Small intestine (tissue), 7 donors: Measurements from ENCODE around the gene RGS6. TPM values are rescaled to one million over a fixed set of nuclear protein-coding genes. Genes with fewer than 3 reads are reported as not detected.

Experiments
- DNase-seq, 2 donors: peaks; one replicate each; pipeline versions ENCODE4 v3.0.0 to v3.0.0-alpha.2; 2013
- FAIRE-seq: peaks from 2 replicates; lab custom pipeline; 2012; peaks lifted over from hg19 to GRCh38; lab: Jason Lieb, UNC
- H3K27ac ChIP-seq, 3 donors: one replicate each; pipeline ENCODE4 v1.5.1; 2013; ENCODE audit warnings: low read length in 2 of 3, mild to moderate bottlenecking in 2 of 3, control low read depth in 1 of 3, inconsistent platforms in 1 of 3, low read depth in 1 of 3, moderate library complexity in 1 of 3
- H3K27me3 ChIP-seq, 3 donors: one replicate each; pipeline ENCODE4 v1.6.1; 2013; ENCODE audit warnings: low read length in 3 of 3, inconsistent platforms in 1 of 3; ENCODE audit not compliant: control insufficient read depth in 3 of 3, insufficient read depth in 3 of 3
- H3K36me3 ChIP-seq, 3 donors: one replicate each; pipeline ENCODE4 v1.6.1; 2013; ENCODE audit warnings: low read length in 3 of 3, inconsistent platforms in 1 of 3, low read depth in 1 of 3, mild to moderate bottlenecking in 1 of 3, moderate library complexity in 1 of 3; ENCODE audit not compliant: control insufficient read depth in 3 of 3, insufficient read depth in 2 of 3
- H3K4me1 ChIP-seq, 3 donors: one replicate each; pipeline ENCODE4 v1.6.1; 2013; ENCODE audit warnings: low read length in 2 of 3, inconsistent platforms in 1 of 3, low read depth in 1 of 3, mild to moderate bottlenecking in 1 of 3, moderate library complexity in 1 of 3; ENCODE audit not compliant: control insufficient read depth in 3 of 3, insufficient read depth in 2 of 3
- H3K4me3 ChIP-seq, 3 donors: one replicate each; pipeline ENCODE4 v1.5.1; 2013; ENCODE audit warnings: low read length in 3 of 3, control low read depth in 1 of 3, inconsistent platforms in 1 of 3, low read depth in 1 of 3, mild to moderate bottlenecking in 1 of 3, moderate library complexity in 1 of 3
- H3K9me3 ChIP-seq, 2 donors: one replicate each; pipeline ENCODE4 v1.6.1; 2013; ENCODE audit warnings: low read depth in 1 of 2, low read length in 1 of 2; ENCODE audit not compliant: control insufficient read depth in 2 of 2, insufficient read depth in 1 of 2
- WGBS, 3 donors: extraction: QIAGEN DNeasy Blood & Tissue Kit; methylation state at CpG; one replicate each; pipeline ENCODE4 v1.1.7; 2013; 5-methylcytosine and 5-hydroxymethylcytosine counted together
- polyA plus RNA-seq, 4 donors: library from polyadenylated mRNA; stranded (reverse) in 3 of 4; unstranded in 1 of 4; fragments of 200-250 nt in 3 of 4; fragments of 120-200 nt in 1 of 4; gene quantifications; one replicate each; pipeline versions ENCODE4 v1.2.1 to v1.2.3, GENCODE V29; 2013
- donor health status: healthy with polysubstance abuse.
- donor health status: control.
- donor health status: control.
- donor health status: Bipolar disorder and iron deficiency.
- donor health status: healthy.

RGS6 gene
- polyA plus RNA-seq, 4 donors, result 0.54 to 2.1 (median 0.58) TPM; not detected in 1

DNA sequence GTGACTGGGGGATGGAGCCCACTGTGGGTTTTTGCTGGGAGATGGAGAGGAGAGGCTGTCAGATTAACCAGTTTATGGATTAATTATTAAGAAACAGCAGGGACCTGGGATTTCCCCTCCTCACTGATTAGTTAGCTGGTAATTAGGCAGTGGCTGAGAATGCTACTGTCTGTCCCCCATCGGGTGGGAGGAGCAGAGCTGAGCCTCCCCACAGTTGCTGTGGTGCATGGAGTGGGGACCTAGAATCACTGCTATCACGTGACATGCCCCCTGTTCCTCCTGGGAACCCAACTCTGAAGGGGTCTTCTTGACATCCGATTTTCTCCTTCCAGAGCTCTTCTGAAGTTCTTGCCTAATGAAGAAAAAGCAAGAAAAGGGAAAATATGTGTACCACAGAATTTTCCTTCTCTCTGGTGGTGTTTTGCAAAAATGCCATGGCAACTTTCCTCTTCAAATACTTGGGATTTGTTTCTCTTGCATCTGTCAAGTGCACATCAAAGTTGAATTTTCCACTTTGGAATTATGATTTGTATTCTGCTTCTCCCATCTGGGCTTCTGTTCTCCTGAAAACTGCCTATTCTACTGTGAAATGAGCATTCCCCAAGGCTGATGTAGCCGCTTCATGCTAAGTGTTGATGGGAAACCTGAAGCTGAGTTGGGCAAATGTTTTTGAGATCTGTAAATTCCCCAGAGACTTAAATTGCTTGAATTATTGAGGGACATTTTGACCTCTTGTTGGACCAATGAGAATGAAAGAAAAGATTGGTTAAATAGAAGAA is 264.2 kb downstream of the RGS6 start:
- FAIRE-seq (no peak), DNase-seq (no peak)
- Histone ChIP-seq H3K9me3 (peaks cover 0 to 2% of the 10 kb centered on the region in 2 donors), H3K4me1 (no peaks in the 10 kb centered on the region), H3K36me3 (no peaks in the 10 kb centered on the region), H3K27ac (no peak overlapping the region), H3K4me3 (no peak overlapping the region), H3K27me3 (no peaks in the 10 kb centered on the region)
- 54 to 69% (median 65%) methylated on average over 4 of the region's 4 CpGs for WGBS, 3 donors

GRCh38 chr14:72201645-72202044 is 269.4 kb downstream of the RGS6 start:
- Histone ChIP-seq H3K9me3 (peaks cover 0 to 7% of the 10 kb centered on the region in 2 donors), H3K27ac (no peak overlapping the region), H3K27me3 (no peaks in the 10 kb centered on the region), H3K4me3 (no peak overlapping the region), H3K4me1 (no peaks in the 10 kb centered on the region), H3K36me3 (no peaks in the 10 kb centered on the region)
- DNase-seq, result no peak
- FAIRE-seq, result no peak

GRCh38 chr14:72213424-72213823 is 281.2 kb downstream of the RGS6 start:
- 47 to 55% (median 48%) methylated on average over 4 of the region's 4 CpGs for WGBS, 3 donors
- H3K4me3 ChIP-seq, result no peak overlapping the region
- no peaks in the 10 kb centered on the region for H3K9me3 ChIP-seq
- H3K4me1 ChIP-seq, result no peaks in the 10 kb centered on the region
- no peak for DNase-seq
- no peak overlapping the region for H3K27ac ChIP-seq
- no peaks in the 10 kb centered on the region for H3K36me3 ChIP-seq
- FAIRE-seq, result no peak
- H3K27me3 ChIP-seq, result no peaks in the 10 kb centered on the region

DNA sequence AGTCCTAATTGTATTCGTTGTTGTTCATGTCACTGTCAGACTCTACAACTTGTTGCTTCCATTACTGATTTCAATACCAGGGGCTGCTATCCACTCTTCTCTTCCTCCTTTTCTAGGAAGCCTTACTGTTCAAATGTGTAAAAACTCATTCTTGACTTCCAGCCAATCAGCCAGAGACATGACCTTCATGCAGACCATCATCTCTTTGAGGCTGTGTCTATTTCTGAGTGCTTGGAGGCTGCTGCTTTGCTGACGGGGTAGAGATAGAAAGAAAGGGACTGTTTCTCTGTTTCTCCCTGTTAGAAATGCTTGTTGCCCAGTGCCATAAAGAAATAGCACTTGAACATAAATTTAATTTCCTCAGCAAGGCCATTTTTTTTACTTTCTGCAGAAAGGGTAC is 282.9 kb downstream of the RGS6 start:
- Histone ChIP-seq H3K27ac (no peak overlapping the region), H3K4me3 (no peak overlapping the region), H3K27me3 (no peaks in the 10 kb centered on the region), H3K9me3 (no peaks in the 10 kb centered on the region), H3K36me3 (no peaks in the 10 kb centered on the region), H3K4me1 (no peaks in the 10 kb centered on the region)
- no peak for DNase-seq
- no peak for FAIRE-seq
- 72 to 83% (median 73%) methylated on average over 2 of the region's 2 CpGs for WGBS, 3 donors

DNA sequence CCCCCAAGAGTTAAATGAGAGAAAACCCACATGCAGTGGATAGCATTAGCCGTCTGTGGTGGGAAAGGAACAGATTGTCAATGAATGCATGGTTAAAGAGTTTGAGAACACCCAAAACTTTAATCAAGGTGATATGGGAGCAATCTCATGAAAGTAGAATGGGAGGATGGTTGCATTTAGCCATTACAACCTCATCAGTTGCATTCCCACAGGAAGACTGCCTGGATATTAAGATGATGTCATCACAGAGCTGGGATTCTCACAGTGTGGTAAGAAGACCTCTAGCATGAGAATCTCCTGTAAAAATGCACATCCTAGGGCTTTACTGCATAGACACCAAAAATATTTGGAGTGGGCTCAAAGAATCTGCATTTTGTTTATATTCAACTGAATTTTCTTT is 284.9 kb downstream of the RGS6 start:
- Histone ChIP-seq H3K4me3 (no peak overlapping the region), H3K27ac (no peak overlapping the region), H3K36me3 (no peaks in the 10 kb centered on the region), H3K27me3 (no peaks in the 10 kb centered on the region), H3K4me1 (no peaks in the 10 kb centered on the region), H3K9me3 (peaks cover 0 to 3% of the 10 kb centered on the region in 2 donors)
- FAIRE-seq (no peak), DNase-seq (no peak)
- 78 to 96% (median 89%) methylated on average over 1 of the region's 1 CpG for WGBS, 3 donors

DNA sequence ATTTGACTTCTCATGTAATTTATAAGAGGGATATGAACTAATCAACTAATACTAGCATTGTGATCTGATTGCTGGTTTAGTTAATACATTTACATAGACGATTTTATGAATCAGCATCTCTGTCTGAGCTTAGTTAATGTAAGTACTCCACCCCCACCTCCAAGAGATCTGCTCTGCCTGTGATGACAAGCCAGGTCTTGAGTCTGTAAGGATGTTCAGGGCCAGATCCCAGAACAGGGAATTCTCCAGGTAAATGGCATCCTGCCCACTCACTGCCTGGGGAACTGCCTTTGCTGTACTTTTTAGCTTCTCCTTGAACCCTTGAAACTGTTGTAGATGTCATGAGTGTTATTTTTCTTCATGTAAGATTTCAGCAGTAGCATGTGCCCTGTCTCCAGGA is 289.8 kb downstream of the RGS6 start:
- no peak for DNase-seq
- Histone ChIP-seq H3K36me3 (no peaks in the 10 kb centered on the region), H3K9me3 (peaks cover 0 to 3% of the 10 kb centered on the region in 2 donors), H3K4me3 (no peak overlapping the region), H3K27ac (no peak overlapping the region), H3K4me1 (no peaks in the 10 kb centered on the region), H3K27me3 (no peaks in the 10 kb centered on the region)
- no peak for FAIRE-seq
- 59 to 78% (median 62%) methylated on average over 1 of the region's 1 CpG for WGBS, 3 donors

DNA sequence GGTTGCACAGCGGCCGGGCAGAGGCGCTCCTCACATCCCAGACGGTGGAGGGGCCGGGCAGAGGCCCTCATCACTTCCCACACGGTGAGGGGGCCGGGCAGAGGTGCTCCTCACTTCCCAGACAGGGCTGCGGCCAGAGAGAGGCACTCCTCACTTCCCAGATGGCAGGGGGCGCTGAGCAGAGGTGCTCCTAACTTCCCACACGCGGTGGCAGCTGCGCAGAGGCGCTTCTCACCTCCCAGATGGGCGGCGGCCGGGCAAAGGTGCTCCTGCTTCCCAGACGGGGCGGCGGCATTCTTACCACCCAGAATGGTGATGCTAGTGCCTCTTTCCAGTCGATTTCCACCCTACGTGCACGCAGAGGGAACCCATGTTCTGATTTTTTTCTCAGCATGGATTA is 304.4 kb downstream of the RGS6 start:
- H3K27ac ChIP-seq, result no peak overlapping the region
- no peak for DNase-seq
- WGBS, 3 donors, result 75 to 86% (median 83%) methylated on average over 22 of the region's 22 CpGs
- H3K4me1 ChIP-seq, result no peaks in the 10 kb centered on the region
- H3K27me3 ChIP-seq, result no peaks in the 10 kb centered on the region
- peaks cover 0 to 5% of the 10 kb centered on the region in 2 donors for H3K9me3 ChIP-seq
- FAIRE-seq, result no peak
- H3K4me3 ChIP-seq, result no peak overlapping the region
- no peaks in the 10 kb centered on the region for H3K36me3 ChIP-seq

DNA sequence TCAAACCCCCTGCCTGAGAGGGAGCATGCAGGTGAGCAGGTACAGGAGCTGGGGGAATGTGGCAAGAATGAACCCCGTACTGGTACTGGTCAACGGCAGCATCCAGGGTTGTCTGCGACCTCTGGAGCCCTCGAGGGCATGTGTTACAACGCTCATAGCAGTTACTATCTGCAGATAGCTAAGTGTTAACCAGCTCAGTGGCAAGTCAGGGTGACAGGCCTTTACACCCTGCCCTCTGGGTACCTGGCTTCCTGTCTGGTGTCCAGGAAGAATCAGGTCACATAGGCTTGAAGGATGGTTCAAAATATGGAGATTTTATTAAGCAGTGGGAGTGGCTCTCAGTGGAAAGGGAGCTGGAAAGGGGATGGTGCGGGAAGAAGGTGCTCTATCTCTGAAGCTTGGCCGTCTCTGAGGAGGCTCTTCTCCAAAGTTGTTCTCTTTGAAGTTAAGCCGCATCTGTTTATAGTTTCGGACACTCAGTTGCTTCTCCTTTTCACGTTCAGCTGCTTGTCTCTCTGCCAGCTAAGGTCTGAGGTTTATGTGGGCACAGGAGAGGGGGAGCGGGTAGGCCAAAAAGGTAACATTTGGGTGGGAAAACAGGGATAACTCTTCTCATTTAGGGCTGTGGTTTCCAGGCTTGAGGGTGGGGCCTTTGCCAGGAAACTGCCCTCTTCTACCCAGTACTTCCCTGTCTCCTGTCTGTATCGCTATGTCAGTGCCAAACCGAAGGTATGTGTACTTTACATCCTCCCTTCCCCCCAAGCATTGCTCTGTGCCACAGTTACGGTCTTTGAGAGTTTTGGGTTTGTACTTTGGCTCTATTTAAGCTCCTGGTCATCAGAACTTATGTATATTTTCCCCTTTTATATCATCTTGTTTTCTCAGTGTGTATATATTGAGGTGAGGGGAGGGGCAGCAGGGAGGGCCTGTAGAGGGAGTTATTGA is 305.8 kb downstream of the RGS6 start:
- Histone ChIP-seq H3K9me3 (peaks cover 0 to 5% of the 10 kb centered on the region in 2 donors), H3K4me3 (no peak overlapping the region), H3K36me3 (no peaks in the 10 kb centered on the region), H3K4me1 (no peaks in the 10 kb centered on the region), H3K27ac (no peak overlapping the region), H3K27me3 (no peaks in the 10 kb centered on the region)
- DNase-seq, result no peak
- FAIRE-seq, result no peak
- WGBS, 3 donors, result 68 to 74% (median 69%) methylated on average over 14 of the region's 14 CpGs
